Tibial artery (tissue), 4 donors: ENCODE data around the gene COL15A1.

Source experiments
- DNase-seq, 2 donors: peaks; one replicate each; pipeline ENCODE4 v3.0.0-alpha.2; 2019
- H3K27ac ChIP-seq, 2 donors: fragments of 200-600 bp; sonication (generic) in 1 of 2; 1 replicate in 1 of 2; 2 replicates in 1 of 2; pipeline ENCODE4 v1.5.1; 2018 to 2019; ENCODE audit warnings: mild to moderate bottlenecking in 1 of 2
- H3K27me3 ChIP-seq, 2 donors: fragments of 200-600 bp; sonication (generic) in 1 of 2; one replicate each; pipeline versions ENCODE4 v1.5.1 to v1.6.0; 2016 to 2019
- H3K36me3 ChIP-seq, 3 donors: fragments of 200-600 bp; sonication (generic) in 2 of 3; one replicate each; pipeline ENCODE4 v1.5.1; 2016 to 2019; ENCODE audit warnings: mild to moderate bottlenecking in 2 of 3
- H3K4me1 ChIP-seq, 4 donors: fragments of 200-600 bp; sonication (generic) in 2 of 4; 1 replicate in 3 of 4; 2 replicates in 1 of 4; pipeline ENCODE4 v1.5.1; 2016 to 2019
- H3K4me3 ChIP-seq, 2 donors: fragments of 200-600 bp; sonication (generic) in 1 of 2; 1 replicate in 1 of 2; 2 replicates in 1 of 2; pipeline ENCODE4 v1.5.1; 2018 to 2019; ENCODE audit warnings: mild to moderate bottlenecking in 2 of 2
- H3K9me3 ChIP-seq, 3 donors: fragments of 200-600 bp; sonication (generic) in 1 of 3; one replicate each; pipeline ENCODE4 v1.5.1; 2016 to 2019
- CTCF ChIP-seq, 2 experiments: fragments of 200-600 bp in 1 of 2; fragments of 450-650 bp in 1 of 2; IDR thresholded peaks; one replicate each; pipeline ENCODE4 v1.5.1; 2017 to 2019; ENCODE audit warnings: antibody characterized with exemption in 2 of 2, mild to moderate bottlenecking in 1 of 2, moderate library complexity in 1 of 2
- intact Hi-C: fragments of 100-400 bp; cut with DNase I; formaldehyde crosslinking; loops from one replicate; pipeline ENCODE4 v1.15.0; 2023; ENCODE audit warnings: low total_unique reads

Gene COL15A1

DNA sequence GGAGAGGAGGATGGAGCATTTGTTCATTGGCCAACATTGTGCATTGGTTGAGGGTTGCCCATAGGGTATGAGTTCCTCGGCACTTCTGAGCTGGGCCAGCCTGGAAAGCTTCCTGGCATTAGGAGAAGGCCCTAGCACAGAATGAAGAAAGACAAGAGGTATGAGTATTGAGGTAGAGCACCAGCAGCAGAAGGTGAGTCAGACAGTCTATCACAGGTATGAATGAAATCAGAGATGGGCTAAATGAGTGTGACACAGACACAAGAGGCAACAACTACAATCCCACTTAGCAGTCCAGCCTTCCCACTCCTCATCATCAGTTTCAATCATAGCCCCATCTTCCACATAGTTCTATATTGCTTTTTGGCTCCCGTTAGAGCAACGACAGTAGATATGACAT is 135.8 kb downstream of the COL15A1 start:
- TF ChIP-seq CTCF (IDR thresholded peaks at IDR 0.05): no peak

GRCh38 chr9:99083051-99083450 is 139.3 kb downstream of the COL15A1 start:
- Histone ChIP-seq H3K4me1 (peaks cover 0 to 18% (median 8%) of the 10 kb centered on the region in 4 donors), H3K27me3 (no peaks in the 10 kb centered on the region), H3K27ac (no peak overlapping the region), H3K9me3 (no peaks in the 10 kb centered on the region), H3K36me3 (no peaks in the 10 kb centered on the region), H3K4me3 (no peak overlapping the region)
- intact Hi-C loops: no loop called here
- no peak for DNase-seq
- TF ChIP-seq CTCF (IDR thresholded peaks at IDR 0.05): no peak

More for the DNA sequence above, 135.8 kb downstream of the COL15A1 start:
- Histone ChIP-seq H3K4me1 (peaks cover 0 to 21% (median 3%) of the 10 kb centered on the region in 4 donors), H3K9me3 (no peaks in the 10 kb centered on the region), H3K27ac (no peak overlapping the region), H3K27me3 (no peaks in the 10 kb centered on the region), H3K36me3 (no peaks in the 10 kb centered on the region), H3K4me3 (no peak overlapping the region)
- intact Hi-C loops: no loop called here
- no peak for DNase-seq

GRCh38 chr9:99085949-99086948 is 142.5 kb downstream of the COL15A1 start:
- H3K4me1 ChIP-seq: peaks cover 0 to 18% (median 8%) of the 10 kb centered on the region in 4 donors
- intact Hi-C loops: no loop called here
- DNase-seq: peak; percentile 53 to 76
- H3K36me3 ChIP-seq: no peaks in the 10 kb centered on the region
- no peaks in the 10 kb centered on the region for H3K9me3 ChIP-seq
- no peak overlapping the region for H3K4me3 ChIP-seq
- no peak for TF ChIP-seq CTCF (IDR thresholded peaks at IDR 0.05)
- peak overlapping the region; percentile 50 to 56 for H3K27ac ChIP-seq
- H3K27me3 ChIP-seq: no peaks in the 10 kb centered on the region

- no peak for DNase-seq
- H3K4me3 ChIP-seq: no peak overlapping the region
- peaks cover 0 to 18% (median 8%) of the 10 kb centered on the region in 4 donors for H3K4me1 ChIP-seq
- no peaks in the 10 kb centered on the region for H3K27me3 ChIP-seq
- TF ChIP-seq CTCF (IDR thresholded peaks at IDR 0.05): no peak
- H3K9me3 ChIP-seq: no peaks in the 10 kb centered on the region
- H3K27ac ChIP-seq: peak overlapping the region in 1 of 2 donors; percentile 56
- H3K36me3 ChIP-seq: no peaks in the 10 kb centered on the region
- intact Hi-C loops: no loop called here
Measured at GRCh38 chr9:99087462-99087861, 143.8 kb downstream of the COL15A1 start.

DNA sequence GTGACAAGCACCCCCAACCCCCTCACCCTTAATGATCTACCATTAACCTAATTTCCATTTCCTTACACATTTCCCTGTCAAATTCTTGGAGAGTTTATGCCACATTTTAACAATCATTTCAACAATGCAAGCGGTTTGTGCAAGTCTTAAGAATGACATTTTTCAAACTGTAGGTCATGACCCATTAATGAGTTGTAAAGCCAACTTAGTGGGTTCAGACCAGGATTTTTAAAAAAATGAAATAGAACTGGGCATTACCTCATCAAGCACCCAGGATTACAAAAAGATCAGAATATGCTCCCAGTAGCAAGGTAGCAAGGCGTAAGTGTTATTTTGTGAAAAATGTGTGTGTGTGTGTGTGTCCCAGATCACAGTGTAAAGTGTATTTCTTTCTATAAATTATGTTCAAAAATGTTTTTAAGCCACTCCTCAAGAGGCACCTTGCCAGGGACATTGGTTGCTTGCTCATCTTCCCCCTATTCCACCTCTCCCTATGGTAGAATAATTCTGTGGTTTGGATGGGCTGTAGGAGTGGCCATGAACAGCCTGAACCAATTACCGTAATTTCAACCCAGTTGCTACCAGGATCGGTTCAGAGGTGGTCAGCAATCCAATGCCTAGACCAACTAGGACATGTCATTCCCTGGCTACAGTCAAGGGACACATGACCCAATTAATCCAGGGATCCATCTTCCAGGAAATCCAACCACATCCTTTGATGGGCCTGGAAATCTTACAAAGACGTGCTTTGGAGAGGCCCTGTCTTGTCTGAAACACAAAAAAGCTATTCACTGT is 146.8 kb downstream of the COL15A1 start:
- no peak for TF ChIP-seq CTCF (IDR thresholded peaks at IDR 0.05)
- no peaks in the 10 kb centered on the region for H3K36me3 ChIP-seq
- DNase-seq: no peak
- no peaks in the 10 kb centered on the region for H3K9me3 ChIP-seq
- H3K27me3 ChIP-seq: no peaks in the 10 kb centered on the region
- no peak overlapping the region for H3K27ac ChIP-seq
- H3K4me1 ChIP-seq: peaks cover 0 to 18% (median 8%) of the 10 kb centered on the region in 4 donors
- intact Hi-C loops: no loop called here
- no peak overlapping the region for H3K4me3 ChIP-seq
